ENCODE measurements around the gene TNS3.

The TNS3 gene

DNA sequence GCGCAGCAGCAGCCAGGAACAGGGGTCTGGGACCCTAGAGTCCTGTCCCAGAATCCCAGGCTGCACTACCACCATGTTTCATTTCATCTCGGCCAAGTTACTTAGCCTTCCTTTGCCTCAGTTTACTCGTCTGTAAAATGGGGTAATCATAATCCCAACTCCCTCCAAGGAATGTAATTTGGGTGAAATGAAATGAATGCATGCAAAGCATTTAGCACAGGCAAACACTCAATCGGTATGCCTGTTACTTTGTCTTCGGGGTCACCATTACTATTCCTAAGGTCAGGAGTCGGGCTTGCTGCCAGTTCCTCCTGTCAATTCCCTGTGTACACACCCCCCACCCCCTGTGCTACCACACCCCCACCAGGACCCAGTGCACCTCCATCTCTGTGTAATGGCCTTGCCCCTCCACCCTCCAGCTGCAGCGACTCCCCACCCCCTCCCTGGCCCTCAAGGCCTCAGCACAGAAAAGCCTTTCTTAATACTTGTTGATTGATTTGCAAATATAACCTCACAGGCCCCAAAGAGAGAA lies 1.7 kb downstream of the TNS3 start:
- Histone ChIP-seq H3F3A (ENCODE audit: insufficient read depth, low read length) (peaks cover 5% of the 10 kb centered on the region; the same call in 1 of the 2 replicates), H3K36me3 (replicated peaks; ENCODE audit: insufficient read depth, low read length) (no peaks in the 10 kb centered on the region), H3K9ac (ENCODE audit: low read length) (peak overlapping the region; percentile 88; the same call in 1 of the 2 replicates), H3K9me3 (replicated peaks; ENCODE audit: insufficient read depth, low read length) (no peaks in the 10 kb centered on the region), H3K4me2 (ENCODE audit: low read depth, low read length) (peak overlapping the region; percentile 92), H3K4me3 (ENCODE audit: low read length) (peak overlapping the region; percentile 91), H3K4me1 (ENCODE audit: low read length) (peaks cover 24% of the 10 kb centered on the region), H2AFZ (ENCODE audit: low read length) (no peak overlapping the region), H3K27ac (ENCODE audit: low read length) (no peak overlapping the region), H3K79me2 (ENCODE audit: low read length) (peaks cover 60% of the 10 kb centered on the region), H4K20me1 (ENCODE audit: insufficient read depth, low read length) (no peaks in the 10 kb centered on the region; the same call in 1 of the 2 replicates), H3K27me3 (replicated peaks; ENCODE audit: insufficient read depth, low read length) (no peaks in the 10 kb centered on the region; the same call in 1 of the 2 replicates), H3K9me2 (replicated peaks; ENCODE audit: insufficient read depth, low read length) (no peaks in the 10 kb centered on the region)
- DNase-seq, result no peak
- TF ChIP-seq EZH2phosphoT487 (IDR thresholded peaks at IDR 0.05; ENCODE audit: low read length), result no peak
- TF ChIP-seq, protein P1, sequence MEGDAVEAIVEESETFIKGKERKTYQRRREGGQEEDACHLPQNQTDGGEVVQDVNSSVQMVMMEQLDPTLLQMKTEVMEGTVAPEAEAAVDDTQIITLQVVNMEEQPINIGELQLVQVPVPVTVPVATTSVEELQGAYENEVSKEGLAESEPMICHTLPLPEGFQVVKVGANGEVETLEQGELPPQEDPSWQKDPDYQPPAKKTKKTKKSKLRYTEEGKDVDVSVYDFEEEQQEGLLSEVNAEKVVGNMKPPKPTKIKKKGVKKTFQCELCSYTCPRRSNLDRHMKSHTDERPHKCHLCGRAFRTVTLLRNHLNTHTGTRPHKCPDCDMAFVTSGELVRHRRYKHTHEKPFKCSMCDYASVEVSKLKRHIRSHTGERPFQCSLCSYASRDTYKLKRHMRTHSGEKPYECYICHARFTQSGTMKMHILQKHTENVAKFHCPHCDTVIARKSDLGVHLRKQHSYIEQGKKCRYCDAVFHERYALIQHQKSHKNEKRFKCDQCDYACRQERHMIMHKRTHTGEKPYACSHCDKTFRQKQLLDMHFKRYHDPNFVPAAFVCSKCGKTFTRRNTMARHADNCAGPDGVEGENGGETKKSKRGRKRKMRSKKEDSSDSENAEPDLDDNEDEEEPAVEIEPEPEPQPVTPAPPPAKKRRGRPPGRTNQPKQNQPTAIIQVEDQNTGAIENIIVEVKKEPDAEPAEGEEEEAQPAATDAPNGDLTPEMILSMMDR (IDR thresholded peaks at IDR 0.05; ENCODE audit: low read length), result no peak
- no peak for TF ChIP-seq EZH2 (optimal IDR thresholded peaks at IDR 0.05; ENCODE audit: low read depth, low read length)

- TF ChIP-seq, protein P1 (IDR thresholded peaks at IDR 0.05; ENCODE audit: low read length), result no peak
- no peak for TF ChIP-seq EZH2phosphoT487 (IDR thresholded peaks at IDR 0.05; ENCODE audit: low read length)
- no peak for TF ChIP-seq EZH2 (optimal IDR thresholded peaks at IDR 0.05; ENCODE audit: low read depth, low read length)
- no peak overlapping the region for H3K27ac ChIP-seq (ENCODE audit: low read length)
- no peak overlapping the region for H2AFZ ChIP-seq (ENCODE audit: low read length)
- H3F3A ChIP-seq (ENCODE audit: insufficient read depth, low read length), result peaks cover 10% of the 10 kb centered on the region; the same call in 1 of the 2 replicates
- H3K79me2 ChIP-seq (ENCODE audit: low read length), result peaks cover 65% of the 10 kb centered on the region
- no peaks in the 10 kb centered on the region; the same call in 1 of the 2 replicates for H4K20me1 ChIP-seq (ENCODE audit: insufficient read depth, low read length)
- no peak overlapping the region for H3K9ac ChIP-seq (ENCODE audit: low read length)
- no peaks in the 10 kb centered on the region for H3K36me3 ChIP-seq (replicated peaks; ENCODE audit: insufficient read depth, low read length)
- H3K4me3 ChIP-seq (ENCODE audit: low read length), result no peak overlapping the region
- H3K27me3 ChIP-seq (replicated peaks; ENCODE audit: insufficient read depth, low read length), result no peaks in the 10 kb centered on the region; the same call in 1 of the 2 replicates
- DNase-seq, result no peak
- H3K4me1 ChIP-seq (ENCODE audit: low read length), result peaks cover 29% of the 10 kb centered on the region
- H3K9me2 ChIP-seq (replicated peaks; ENCODE audit: insufficient read depth, low read length), result no peaks in the 10 kb centered on the region
- no peaks in the 10 kb centered on the region for H3K9me3 ChIP-seq (replicated peaks; ENCODE audit: insufficient read depth, low read length)
- no peak overlapping the region for H3K4me2 ChIP-seq (ENCODE audit: low read depth, low read length)
Observed at GRCh38 chr7:47579458-47579857, 2.5 kb downstream of the TNS3 start.

DNA sequence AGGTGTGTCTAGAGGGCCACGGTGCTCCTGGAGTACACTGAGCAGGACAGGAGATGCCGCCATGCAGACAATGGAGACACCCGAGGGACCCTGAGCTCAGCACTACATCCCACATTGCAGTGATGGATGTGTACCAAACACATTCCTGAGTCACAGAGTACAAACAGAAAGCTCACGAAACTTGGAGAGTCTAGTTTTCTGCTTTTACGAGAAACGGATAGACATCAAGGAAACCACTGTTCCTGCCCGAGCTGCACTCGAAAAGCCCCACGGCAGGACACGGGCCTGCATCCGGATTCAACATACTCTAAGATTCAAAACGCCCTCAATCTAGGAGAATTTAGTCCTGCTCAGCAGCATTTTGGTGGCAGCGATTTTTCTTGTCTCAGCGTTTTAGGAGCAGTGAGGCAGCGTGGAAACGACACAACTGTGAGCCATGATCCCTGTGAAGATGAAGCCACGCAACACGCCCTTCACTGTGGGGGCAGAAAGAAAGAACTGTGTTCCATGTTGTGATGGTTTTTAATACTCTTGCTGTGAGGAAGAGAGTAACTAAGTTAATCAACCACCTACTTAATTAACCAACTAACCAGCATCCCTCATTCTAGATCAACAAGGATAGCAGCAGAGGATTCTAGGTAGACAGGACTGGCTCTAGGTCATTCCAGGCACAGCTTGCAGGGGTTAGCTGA lies 3.2 kb downstream of the TNS3 start:
- H3F3A ChIP-seq (ENCODE audit: insufficient read depth, low read length), result peaks cover 13% of the 10 kb centered on the region; the same call in 1 of the 2 replicates
- no peaks in the 10 kb centered on the region for H3K36me3 ChIP-seq (replicated peaks; ENCODE audit: insufficient read depth, low read length)
- no peak overlapping the region for H3K4me3 ChIP-seq (ENCODE audit: low read length)
- peaks cover 73% of the 10 kb centered on the region for H3K79me2 ChIP-seq (ENCODE audit: low read length)
- H3K9me2 ChIP-seq (replicated peaks; ENCODE audit: insufficient read depth, low read length), result no peaks in the 10 kb centered on the region
- no peak for TF ChIP-seq EZH2phosphoT487 (IDR thresholded peaks at IDR 0.05; ENCODE audit: low read length)
- no peak for TF ChIP-seq EZH2 (optimal IDR thresholded peaks at IDR 0.05; ENCODE audit: low read depth, low read length)
- TF ChIP-seq, protein P1 (IDR thresholded peaks at IDR 0.05; ENCODE audit: low read length), result no peak
- H3K27ac ChIP-seq (ENCODE audit: low read length), result no peak overlapping the region
- H3K4me1 ChIP-seq (ENCODE audit: low read length), result peaks cover 35% of the 10 kb centered on the region
- no peak overlapping the region for H3K9ac ChIP-seq (ENCODE audit: low read length)
- no peaks in the 10 kb centered on the region; the same call in 1 of the 2 replicates for H3K27me3 ChIP-seq (replicated peaks; ENCODE audit: insufficient read depth, low read length)
- DNase-seq, result no peak
- H4K20me1 ChIP-seq (ENCODE audit: insufficient read depth, low read length), result no peaks in the 10 kb centered on the region; the same call in 1 of the 2 replicates
- H3K4me2 ChIP-seq (ENCODE audit: low read depth, low read length), result no peak overlapping the region
- H2AFZ ChIP-seq (ENCODE audit: low read length), result no peak overlapping the region
- no peaks in the 10 kb centered on the region for H3K9me3 ChIP-seq (replicated peaks; ENCODE audit: insufficient read depth, low read length)
